GM19324 (cell line): ENCODE measurements around the gene RBPMS2.

Experiments
- ATAC-seq: cut with Tn5 transposase; IDR thresholded peaks from one replicate; pipeline ENCODE4 v1.9.1; 2021; ENCODE audit warnings: mild to moderate bottlenecking, moderate library complexity; ENCODE audit not compliant: unreplicated experiment, low FRiP score

The RBPMS2 gene

GRCh38 chr15:64791401-64791800 is 16.0 kb upstream of the RBPMS2 start:
- ATAC-seq = no peak

GRCh38 chr15:64783796-64784195 is 8.4 kb upstream of the RBPMS2 start:
- no peak for ATAC-seq

- no peak for ATAC-seq
Observed at GRCh38 chr15:64782751-64783150, 7.4 kb upstream of the RBPMS2 start.

GRCh38 chr15:64781299-64781698 is 5.9 kb upstream of the RBPMS2 start:
- ATAC-seq = no peak

- ATAC-seq = no peak
Observed at GRCh38 chr15:64780600-64781156, 5.3 kb upstream of the RBPMS2 start.

GRCh38 chr15:64779630-64780029 is 4.2 kb upstream of the RBPMS2 start:
- ATAC-seq = no peak

- no peak for ATAC-seq
Observed at GRCh38 chr15:64779024-64779423, 3.6 kb upstream of the RBPMS2 start.

- ATAC-seq = no peak
Observed at GRCh38 chr15:64776402-64776786, 1.0 kb upstream of the RBPMS2 start.

GRCh38 chr15:64774629-64775493 is 528 bp downstream of the RBPMS2 start:
- ATAC-seq = no peak

- no peak for ATAC-seq
Observed at GRCh38 chr15:64774037-64774628, 1.3 kb downstream of the RBPMS2 start.

GRCh38 chr15:64773606-64774005 is 1.8 kb downstream of the RBPMS2 start:
- ATAC-seq = no peak

- no peak for ATAC-seq
Observed at GRCh38 chr15:64772964-64773363, 2.4 kb downstream of the RBPMS2 start.

- ATAC-seq = no peak
Observed at GRCh38 chr15:64772488-64772887, 2.9 kb downstream of the RBPMS2 start.

GRCh38 chr15:64770626-64771025 is 4.8 kb downstream of the RBPMS2 start:
- ATAC-seq = no peak

- no peak for ATAC-seq
Observed at GRCh38 chr15:64767203-64767602, 8.2 kb downstream of the RBPMS2 start.

- ATAC-seq = no peak
Observed at GRCh38 chr15:64766058-64766457, 9.3 kb downstream of the RBPMS2 start.

GRCh38 chr15:64763874-64764273 is 11.5 kb downstream of the RBPMS2 start:
- no peak for ATAC-seq

GRCh38 chr15:64763462-64763861 is 11.9 kb downstream of the RBPMS2 start:
- no peak for ATAC-seq

- ATAC-seq = no peak
Observed at GRCh38 chr15:64763021-64763420, 12.4 kb downstream of the RBPMS2 start.

- no peak for ATAC-seq
Observed at GRCh38 chr15:64762546-64762945, 12.8 kb downstream of the RBPMS2 start.

- no peak for ATAC-seq
Observed at GRCh38 chr15:64761156-64761555, 14.2 kb downstream of the RBPMS2 start.

- no peak for ATAC-seq
Observed at GRCh38 chr15:64760056-64760455, 15.3 kb downstream of the RBPMS2 start.
